Measurements from ENCODE around the gene CARD9.

The CARD9 gene

DNA sequence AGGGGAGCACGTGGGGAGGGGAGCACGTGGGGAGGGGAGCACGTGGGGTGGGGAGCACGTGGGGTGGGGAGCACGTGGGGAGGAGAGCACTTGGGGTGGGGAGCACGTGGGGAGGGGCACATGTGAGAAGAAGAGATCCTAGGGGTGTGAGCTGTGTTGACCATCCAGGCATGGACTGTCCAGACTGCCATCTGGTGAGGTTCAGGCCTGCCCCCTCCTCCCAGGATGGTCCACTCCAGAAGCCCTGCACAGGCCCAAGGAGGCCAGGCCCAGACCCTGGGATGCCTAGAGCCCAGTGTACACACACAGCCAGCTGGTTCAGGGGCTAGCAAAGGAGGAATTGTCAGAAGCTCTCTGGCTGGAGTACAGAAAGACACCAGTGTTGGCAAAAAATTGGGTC lies 24.2 kb upstream of the CARD9 start:
- in situ Hi-C loops (cut with HindIII; ENCODE audit: low pct_unique_long_range_greater_than_20kb, low sequenced_read_pairs), result no loop called here
- TF ChIP-seq JUND (IDR thresholded peaks at IDR 0.05; ENCODE audit: low read depth), result no peak
- DNase-seq (ENCODE audit: low read depth in 1 of 2, low spot score in 1 of 2), result no peak

DNA sequence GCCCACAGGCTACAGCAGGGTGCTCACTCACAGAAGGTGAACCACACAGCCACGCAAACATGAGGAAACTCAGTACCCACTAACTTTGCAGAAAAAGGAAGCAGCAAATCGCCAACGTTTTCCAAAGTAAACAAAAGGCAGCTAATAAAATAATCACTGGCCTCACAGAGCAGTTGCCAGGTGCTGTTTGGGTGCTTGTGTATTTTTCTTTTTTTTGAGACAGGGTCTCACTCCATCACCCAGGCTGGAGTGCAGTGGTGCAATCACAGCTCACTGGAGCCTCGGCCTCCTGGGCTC lies 22.7 kb upstream of the CARD9 start:
- DNase-seq (ENCODE audit: low read depth in 1 of 2, low spot score in 1 of 2), result no peak
- in situ Hi-C loops (cut with HindIII; ENCODE audit: low pct_unique_long_range_greater_than_20kb, low sequenced_read_pairs), result no loop called here
- no peak for TF ChIP-seq JUND (IDR thresholded peaks at IDR 0.05; ENCODE audit: low read depth)

DNA sequence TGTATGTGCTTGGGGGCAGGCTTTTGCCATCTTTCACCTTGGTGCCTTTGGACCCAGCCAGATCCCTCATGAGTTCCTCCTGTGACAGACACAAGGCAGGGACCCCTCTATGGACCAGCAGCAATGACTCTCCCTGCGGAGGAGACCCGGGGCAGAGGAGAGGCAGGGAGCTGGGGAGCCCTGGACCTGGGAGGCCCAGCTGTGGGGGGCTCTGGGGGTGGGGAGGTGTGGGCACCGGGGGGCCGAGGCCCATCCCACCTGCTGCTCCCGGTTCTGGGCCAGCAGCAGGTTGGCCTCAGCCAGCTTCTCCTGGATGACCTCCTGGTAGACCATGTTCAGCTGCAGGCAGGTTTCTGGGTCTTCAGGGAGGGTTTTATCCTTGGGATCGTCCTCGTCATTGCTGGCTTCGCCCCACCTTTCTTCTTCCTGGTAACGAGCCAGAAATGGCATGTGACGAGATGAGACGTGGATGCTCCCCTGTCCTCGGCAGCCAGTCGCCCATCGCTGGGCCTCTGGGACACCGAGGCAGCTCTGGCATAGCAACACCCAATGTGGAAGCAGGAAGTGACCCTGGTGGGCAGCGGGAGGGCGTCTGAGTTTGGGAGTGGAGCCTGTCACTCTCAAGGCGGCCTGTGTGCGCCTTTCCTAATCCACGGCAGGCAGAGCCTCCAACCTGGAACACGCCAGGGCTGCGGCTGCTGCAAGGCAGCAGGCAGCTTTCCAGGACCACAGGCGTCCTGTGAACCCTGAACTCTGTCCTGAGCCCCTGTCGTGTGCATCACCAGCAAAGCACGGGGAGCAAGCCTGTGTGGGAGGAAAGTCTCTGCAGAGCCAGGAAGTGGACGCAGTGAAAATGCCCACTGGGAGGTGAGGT lies 22.1 kb upstream of the CARD9 start:
- in situ Hi-C loops (cut with HindIII; ENCODE audit: low pct_unique_long_range_greater_than_20kb, low sequenced_read_pairs), result no loop called here
- DNase-seq (ENCODE audit: low read depth in 1 of 2, low spot score in 1 of 2), result no peak
- no peak for TF ChIP-seq JUND (IDR thresholded peaks at IDR 0.05; ENCODE audit: low read depth)

DNA sequence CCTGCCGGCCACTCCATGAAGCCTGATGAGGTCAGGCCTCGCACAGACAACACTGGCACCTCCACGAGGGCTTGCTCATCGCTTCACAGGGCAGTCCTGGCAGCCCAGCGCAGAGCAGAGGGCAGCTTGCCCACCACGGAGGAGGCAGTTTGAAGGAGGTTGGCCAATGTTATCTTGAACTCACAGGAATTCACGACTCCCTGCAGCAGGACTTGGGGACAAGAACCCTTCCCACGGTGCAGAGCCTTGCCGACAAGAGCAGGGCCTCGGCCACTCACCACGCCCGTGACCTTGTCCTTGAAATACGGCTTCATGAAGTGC lies 21.5 kb upstream of the CARD9 start:
- in situ Hi-C loops (cut with HindIII; ENCODE audit: low pct_unique_long_range_greater_than_20kb, low sequenced_read_pairs), result no loop called here
- TF ChIP-seq JUND (IDR thresholded peaks at IDR 0.05; ENCODE audit: low read depth), result no peak
- DNase-seq (ENCODE audit: low read depth in 1 of 2, low spot score in 1 of 2), result no peak

DNA sequence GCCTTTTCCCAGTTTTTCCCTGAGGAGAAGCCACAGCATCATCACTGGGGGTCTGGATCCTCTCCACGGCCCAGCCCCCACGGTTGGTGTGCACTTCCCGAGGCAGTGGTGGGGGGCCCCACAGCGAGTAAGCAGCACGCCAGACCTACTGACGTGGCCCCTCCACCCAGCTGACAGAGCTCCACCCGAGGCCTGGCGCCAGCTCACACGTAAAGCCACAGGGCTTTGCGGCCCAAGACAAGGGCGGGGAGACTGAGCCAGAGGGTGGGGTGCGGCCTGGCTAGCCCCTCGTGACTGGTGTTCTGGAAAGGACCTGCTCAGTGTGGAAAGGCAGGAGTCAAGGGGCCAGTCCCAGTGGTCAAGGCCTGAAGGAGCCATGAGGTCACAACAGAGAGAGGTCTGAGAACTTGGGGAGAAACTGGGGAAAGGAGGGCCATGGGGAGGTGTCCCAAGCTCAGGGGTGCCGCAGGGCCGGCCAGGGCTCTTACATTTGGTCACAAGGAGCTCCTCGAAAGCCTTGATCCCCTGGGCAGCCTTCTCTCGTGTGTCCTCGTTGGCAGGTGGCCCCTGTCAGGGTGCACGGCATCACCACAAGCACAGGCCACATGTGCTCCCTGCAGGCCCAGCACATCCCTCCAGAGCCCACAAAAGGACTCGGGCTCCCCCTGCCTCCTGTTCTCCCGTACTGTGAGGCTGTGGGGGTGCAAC lies 21.0 kb upstream of the CARD9 start:
- DNase-seq (ENCODE audit: low read depth in 1 of 2, low spot score in 1 of 2), result no peak
- in situ Hi-C loops (cut with HindIII; ENCODE audit: low pct_unique_long_range_greater_than_20kb, low sequenced_read_pairs), result no loop called here
- TF ChIP-seq JUND (IDR thresholded peaks at IDR 0.05; ENCODE audit: low read depth), result no peak

DNA sequence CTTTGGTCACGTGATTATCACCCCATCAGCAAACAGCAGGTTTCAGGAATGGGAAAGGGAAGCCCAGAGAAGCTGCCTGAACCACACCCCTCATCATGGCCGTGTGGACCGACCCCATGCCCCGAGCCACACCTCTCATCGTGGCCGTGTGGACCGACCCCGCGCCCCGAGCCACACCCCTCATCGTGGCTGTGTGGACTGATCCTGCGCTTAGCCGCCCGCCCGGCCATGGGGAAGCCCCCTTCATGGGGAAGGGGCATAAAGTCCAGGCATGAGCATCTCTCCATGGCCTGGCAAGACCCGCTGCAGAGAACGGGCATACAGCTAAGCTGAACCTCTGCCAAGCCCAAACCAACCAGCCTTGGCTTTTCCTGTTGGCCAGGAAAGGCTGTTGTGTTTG lies 20.1 kb upstream of the CARD9 start:
- in situ Hi-C loops (cut with HindIII; ENCODE audit: low pct_unique_long_range_greater_than_20kb, low sequenced_read_pairs), result no loop called here
- no peak for TF ChIP-seq JUND (IDR thresholded peaks at IDR 0.05; ENCODE audit: low read depth)
- no peak for DNase-seq (ENCODE audit: low read depth in 1 of 2, low spot score in 1 of 2)

DNA sequence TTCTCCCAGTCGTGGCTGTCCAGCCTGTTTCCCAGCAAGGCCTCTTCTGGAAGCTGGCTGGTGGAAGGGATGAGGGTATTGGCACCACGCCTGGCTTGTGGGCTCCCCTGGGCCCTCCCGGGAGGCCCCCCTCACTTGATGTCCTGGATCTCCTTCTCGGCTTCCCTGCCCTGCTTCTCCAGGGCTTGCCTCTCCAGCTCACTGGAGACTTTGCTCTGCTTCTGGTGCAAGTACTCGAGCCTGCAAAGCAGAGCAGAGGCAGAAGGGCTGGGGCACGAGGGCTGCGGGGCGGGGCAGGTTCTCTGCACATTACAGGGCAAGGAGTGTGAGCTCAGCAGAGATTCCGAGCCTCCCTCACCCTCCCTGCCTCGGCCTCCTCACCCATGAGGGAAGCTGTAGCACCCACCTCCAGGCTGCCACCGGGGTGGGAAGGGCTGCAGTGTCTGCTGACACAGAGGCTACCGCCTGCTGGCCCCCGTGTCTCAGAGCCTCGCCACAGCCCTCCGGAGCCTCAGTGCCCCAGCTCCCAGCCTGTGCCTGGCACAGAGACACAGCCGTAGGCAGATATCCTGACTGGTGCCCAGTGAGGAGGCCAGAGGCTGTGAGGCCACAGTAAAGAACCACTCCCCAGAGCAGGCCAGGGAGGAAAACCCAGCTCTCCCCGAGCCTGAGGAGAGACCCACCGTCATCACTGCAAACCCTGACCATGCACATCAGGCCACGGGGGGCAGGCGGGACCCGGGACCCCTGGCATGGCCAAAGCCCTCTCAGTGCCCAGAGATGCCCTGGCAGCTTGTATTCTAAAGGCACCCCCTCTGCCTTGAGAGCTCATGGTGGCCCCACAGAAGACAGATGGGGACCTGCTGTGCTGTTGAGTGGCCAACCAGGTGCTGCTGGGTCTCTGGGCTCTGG lies 19.3 kb upstream of the CARD9 start:
- DNase-seq (ENCODE audit: low read depth in 1 of 2, low spot score in 1 of 2), result no peak
- TF ChIP-seq JUND (IDR thresholded peaks at IDR 0.05; ENCODE audit: low read depth), result no peak
- in situ Hi-C loops (cut with HindIII; ENCODE audit: low pct_unique_long_range_greater_than_20kb, low sequenced_read_pairs), result no loop called here

DNA sequence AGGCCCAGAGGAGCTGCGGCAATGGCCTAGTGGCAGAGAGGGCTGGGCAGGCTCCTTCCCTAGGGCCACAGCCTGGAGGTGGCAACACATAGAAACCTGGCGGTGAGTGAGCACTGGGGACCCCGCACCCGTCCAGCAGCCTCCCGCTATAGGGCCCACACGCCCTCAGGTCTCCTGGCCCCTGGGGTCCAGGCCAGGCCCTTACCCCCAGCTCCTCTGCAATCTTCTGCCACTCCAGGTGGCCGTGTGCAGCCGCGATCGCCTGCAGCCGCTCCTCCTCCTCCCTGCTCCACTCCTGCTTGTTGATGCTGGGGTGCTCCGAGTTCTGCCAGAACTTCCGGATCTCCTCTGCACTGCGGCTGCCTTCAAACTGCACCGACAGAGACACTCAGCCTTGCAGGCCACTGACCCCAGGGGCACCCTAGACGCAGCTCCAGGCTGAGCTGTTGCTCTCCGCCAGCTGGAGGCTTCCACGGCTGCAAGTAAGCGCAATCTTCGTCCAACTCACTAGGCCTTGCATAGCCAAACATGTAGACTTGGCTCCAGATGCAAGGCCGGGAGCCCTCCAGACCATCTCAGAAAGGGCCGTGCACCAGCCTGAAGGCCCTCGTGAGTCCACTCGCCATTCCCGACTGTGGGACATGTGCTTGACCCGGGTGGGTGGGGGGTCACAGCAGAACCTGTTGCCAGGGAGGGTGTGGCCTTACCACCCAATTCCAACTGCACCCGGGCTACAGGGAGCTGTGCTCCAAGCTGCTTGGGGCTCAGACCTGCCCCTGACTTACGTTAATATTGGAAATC lies 18.5 kb upstream of the CARD9 start:
- in situ Hi-C loops (cut with HindIII; ENCODE audit: low pct_unique_long_range_greater_than_20kb, low sequenced_read_pairs), result no loop called here
- DNase-seq (ENCODE audit: low read depth in 1 of 2, low spot score in 1 of 2), result no peak
- TF ChIP-seq JUND (IDR thresholded peaks at IDR 0.05; ENCODE audit: low read depth), result no peak

DNA sequence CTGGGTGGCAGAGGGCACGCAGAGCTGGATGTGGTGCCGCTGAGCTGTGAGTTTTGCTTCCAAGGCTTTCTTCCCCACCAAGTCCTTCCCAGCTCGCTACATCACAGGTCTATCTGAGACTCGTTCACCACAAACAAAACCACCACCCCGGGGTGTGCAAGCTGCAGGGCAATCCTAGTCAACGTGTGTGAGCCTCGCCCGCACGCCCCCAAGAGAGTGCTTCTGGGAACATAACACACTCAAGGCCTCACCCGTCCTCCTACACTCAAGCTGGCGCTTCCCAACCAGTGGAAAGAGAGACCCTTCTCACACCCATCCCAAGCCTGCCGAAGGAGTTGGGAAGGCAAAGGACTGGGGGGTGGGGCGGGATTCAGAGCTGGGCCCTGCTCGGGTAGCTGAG lies 15.9 kb upstream of the CARD9 start:
- TF ChIP-seq JUND (IDR thresholded peaks at IDR 0.05; ENCODE audit: low read depth), result no peak
- no peak for DNase-seq (ENCODE audit: low read depth in 1 of 2, low spot score in 1 of 2)
- in situ Hi-C loops (cut with HindIII; ENCODE audit: low pct_unique_long_range_greater_than_20kb, low sequenced_read_pairs), result no loop called here

DNA sequence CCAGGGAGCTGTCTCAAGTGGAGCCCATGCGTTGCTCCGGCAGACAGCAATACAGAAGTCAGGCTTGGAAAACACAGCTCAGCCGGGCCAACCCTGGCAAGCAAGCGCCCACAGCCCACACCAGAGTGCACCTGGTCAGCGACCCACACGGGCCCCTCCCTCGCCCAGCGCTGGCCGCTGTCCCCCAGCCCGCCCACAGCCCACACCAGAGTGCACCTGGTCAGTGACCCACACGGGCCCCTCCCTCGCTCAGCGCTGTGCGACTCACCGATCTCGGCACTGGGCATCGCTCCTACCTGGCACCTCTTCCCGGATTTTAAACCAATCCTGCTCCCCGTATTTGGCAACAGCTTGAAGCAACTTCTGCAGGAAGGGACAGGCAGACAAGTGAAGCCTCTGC lies 13.7 kb upstream of the CARD9 start:
- in situ Hi-C loops (cut with HindIII; ENCODE audit: low pct_unique_long_range_greater_than_20kb, low sequenced_read_pairs), result no loop called here
- TF ChIP-seq JUND (IDR thresholded peaks at IDR 0.05; ENCODE audit: low read depth), result no peak

DNA sequence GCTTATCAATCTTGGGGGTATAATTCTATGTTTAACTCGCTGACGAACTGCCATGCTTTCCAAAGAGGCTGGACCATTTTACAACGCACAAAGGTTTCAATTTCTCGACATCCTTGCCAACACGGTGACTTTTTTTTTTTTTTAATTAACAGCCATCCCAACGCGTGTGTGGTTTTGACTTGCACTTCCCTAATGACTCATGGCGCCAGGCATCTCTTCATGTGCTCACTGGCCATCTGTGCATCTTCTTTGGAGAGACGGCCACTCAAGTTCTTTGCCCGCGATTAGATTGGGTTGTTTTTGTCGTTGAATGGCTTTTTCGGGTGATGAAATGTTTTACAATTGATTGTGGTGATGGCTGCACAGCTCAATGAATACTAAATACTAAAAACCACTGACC lies 12.5 kb upstream of the CARD9 start:
- no peak for TF ChIP-seq JUND (IDR thresholded peaks at IDR 0.05; ENCODE audit: low read depth)
- in situ Hi-C loops (cut with HindIII; ENCODE audit: low pct_unique_long_range_greater_than_20kb, low sequenced_read_pairs), result no loop called here

More for the DNA sequence above, 13.7 kb upstream of the CARD9 start:
- no peak for DNase-seq (ENCODE audit: low read depth in 1 of 2, low spot score in 1 of 2)

DNA sequence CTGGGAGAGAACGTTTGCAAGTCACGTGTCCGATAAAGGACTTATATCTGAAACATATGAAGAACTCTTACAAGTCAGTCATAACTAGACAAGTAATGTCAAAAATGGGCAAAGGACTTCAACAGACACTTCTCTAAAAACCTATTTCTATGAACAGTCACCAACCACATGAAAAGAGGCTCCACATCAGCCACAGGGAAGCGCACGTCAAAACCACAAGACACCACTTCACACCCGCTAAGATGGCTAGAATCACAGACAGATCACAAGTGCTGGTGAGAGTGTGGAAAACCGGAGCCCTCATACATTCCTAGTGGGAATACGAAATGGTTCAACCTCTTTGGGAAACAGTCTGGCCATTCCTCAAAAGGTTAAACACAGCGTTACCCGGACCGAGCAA lies 11.5 kb upstream of the CARD9 start:
- in situ Hi-C loops (cut with HindIII; ENCODE audit: low pct_unique_long_range_greater_than_20kb, low sequenced_read_pairs), result no loop called here
- DNase-seq (ENCODE audit: low read depth in 1 of 2, low spot score in 1 of 2), result no peak
- no peak for TF ChIP-seq JUND (IDR thresholded peaks at IDR 0.05; ENCODE audit: low read depth)

More for the DNA sequence above, 12.5 kb upstream of the CARD9 start:
- no peak for DNase-seq (ENCODE audit: low read depth in 1 of 2, low spot score in 1 of 2)

Measured in T47D (cell line).